IMR-90 (cell line): ENCODE data around the gene MALAT1.

Experiments
- FOS ChIP-seq: fragments of 150-350 bp; IDR thresholded peaks from 2 replicates; pipeline ENCODE4 v1.6.1; 2016; ENCODE audit warnings: low read depth, low read length
- MAFK ChIP-seq: IDR thresholded peaks from 2 replicates; pipeline ENCODE4 v1.6.1; 2012; ENCODE audit warnings: low read depth, low read length, improper control_type of control experiment
- POLR2A ChIP-seq: IDR thresholded peaks from 2 replicates; pipeline ENCODE4 v1.6.1; 2012; ENCODE audit warnings: mild to moderate bottlenecking, low read depth, low read length
- RAD21 ChIP-seq: IDR thresholded peaks from 2 replicates; pipeline ENCODE4 v1.6.1; 2012; ENCODE audit warnings: low read length, improper control_type of control experiment
- RCOR1 ChIP-seq: IDR thresholded peaks from 2 replicates; pipeline ENCODE4 v1.6.1; 2012; ENCODE audit warnings: mild to moderate bottlenecking, low read length, improper control_type of control experiment; ENCODE audit not compliant: insufficient replicate concordance
- SMC3 ChIP-seq: fragments of 150-350 bp; IDR thresholded peaks from 2 replicates; pipeline ENCODE4 v1.6.1; 2016; ENCODE audit warnings: low read depth, mild to moderate bottlenecking, antibody characterized with exemption, low read length, moderate library complexity
- TF ChIP-seq, protein P1 (sequence below): conservative IDR thresholded peaks from 2 replicates; pipeline ENCODE4 v1.5.1; 2012; ENCODE audit warnings: mild to moderate bottlenecking, low read depth, low read length, improper control_type of control experiment

GRCh38 chr11:65506290-65506771 lies 7.5 kb downstream of the MALAT1 start:
- TF ChIP-seq SMC3 (peak; percentile 7; the same call in 1 of the 2 replicates), POLR2A (no peak), FOS (no peak), RAD21 (no peak), RCOR1 (no peak), MAFK (no peak)
- TF ChIP-seq, protein P1, sequence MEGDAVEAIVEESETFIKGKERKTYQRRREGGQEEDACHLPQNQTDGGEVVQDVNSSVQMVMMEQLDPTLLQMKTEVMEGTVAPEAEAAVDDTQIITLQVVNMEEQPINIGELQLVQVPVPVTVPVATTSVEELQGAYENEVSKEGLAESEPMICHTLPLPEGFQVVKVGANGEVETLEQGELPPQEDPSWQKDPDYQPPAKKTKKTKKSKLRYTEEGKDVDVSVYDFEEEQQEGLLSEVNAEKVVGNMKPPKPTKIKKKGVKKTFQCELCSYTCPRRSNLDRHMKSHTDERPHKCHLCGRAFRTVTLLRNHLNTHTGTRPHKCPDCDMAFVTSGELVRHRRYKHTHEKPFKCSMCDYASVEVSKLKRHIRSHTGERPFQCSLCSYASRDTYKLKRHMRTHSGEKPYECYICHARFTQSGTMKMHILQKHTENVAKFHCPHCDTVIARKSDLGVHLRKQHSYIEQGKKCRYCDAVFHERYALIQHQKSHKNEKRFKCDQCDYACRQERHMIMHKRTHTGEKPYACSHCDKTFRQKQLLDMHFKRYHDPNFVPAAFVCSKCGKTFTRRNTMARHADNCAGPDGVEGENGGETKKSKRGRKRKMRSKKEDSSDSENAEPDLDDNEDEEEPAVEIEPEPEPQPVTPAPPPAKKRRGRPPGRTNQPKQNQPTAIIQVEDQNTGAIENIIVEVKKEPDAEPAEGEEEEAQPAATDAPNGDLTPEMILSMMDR = no peak
